HG02610 (cell line): Measurements from ENCODE around the gene ARHGEF4.

Experiments used
- ATAC-seq: cut with Tn5 transposase; IDR thresholded peaks from one replicate; pipeline ENCODE4 v1.9.1; 2021; ENCODE audit warnings: mild to moderate bottlenecking, moderate library complexity; ENCODE audit not compliant: unreplicated experiment

Gene ARHGEF4

GRCh38 chr2:130832296-130832940 lies 4.3 kb upstream of the ARHGEF4 start:
- ATAC-seq: no peak

- ATAC-seq: no peak
These were observed 2.4 kb upstream of the ARHGEF4 start for GRCh38 chr2:130834091-130834930.

DNA sequence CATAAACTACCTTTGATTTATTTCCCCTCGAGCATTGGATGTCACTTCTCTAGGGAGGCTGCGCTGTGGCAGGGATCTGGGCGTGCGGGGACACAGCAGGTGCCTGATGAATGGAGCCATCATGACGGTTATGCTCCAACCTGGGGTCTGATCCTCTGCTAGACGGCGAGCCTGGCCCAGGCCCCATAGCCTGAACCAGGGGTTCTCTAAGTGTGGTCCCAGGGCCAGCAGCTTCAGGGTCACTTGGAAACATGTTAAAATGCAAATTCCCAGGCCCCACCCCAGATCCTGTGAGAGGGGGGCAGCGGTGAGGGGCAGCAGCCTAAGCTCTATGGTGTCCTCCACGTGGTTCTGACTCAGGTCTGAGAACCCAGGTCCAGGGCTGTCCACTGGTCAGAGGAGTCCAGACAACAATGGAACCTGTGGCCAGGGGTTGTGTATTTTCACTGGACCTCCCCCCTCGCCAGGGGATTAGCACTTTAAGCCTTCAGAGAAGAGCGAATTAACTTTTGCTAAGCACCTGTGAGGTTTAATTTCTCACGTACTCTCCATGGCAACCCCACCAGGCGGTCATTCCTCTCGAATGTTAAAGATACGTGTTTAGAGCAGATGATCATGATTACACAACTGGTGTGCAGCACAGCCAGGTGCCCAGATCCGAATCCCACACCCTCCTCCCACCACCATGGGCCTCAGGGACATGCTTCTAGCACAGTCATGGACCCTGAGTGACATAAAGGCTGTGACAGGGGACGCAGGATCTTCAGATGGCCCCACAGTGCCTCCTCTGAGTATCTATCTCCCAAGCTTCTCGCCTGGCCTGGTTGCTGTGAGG lies 1.6 kb upstream of the ARHGEF4 start:
- ATAC-seq: no peak

DNA sequence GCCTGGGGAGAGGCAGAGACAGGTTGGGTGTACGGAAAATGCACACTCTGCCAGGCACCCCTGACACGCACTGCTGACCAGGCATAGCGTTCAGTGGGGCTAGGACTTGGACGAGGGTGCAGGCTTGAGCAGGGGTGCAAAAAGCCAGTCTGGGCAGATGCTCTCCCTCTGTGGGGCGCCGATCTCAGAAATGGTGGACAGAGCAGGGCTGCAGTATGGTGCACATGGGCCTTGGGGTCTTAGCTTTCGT lies 1.0 kb upstream of the ARHGEF4 start:
- no peak for ATAC-seq

DNA sequence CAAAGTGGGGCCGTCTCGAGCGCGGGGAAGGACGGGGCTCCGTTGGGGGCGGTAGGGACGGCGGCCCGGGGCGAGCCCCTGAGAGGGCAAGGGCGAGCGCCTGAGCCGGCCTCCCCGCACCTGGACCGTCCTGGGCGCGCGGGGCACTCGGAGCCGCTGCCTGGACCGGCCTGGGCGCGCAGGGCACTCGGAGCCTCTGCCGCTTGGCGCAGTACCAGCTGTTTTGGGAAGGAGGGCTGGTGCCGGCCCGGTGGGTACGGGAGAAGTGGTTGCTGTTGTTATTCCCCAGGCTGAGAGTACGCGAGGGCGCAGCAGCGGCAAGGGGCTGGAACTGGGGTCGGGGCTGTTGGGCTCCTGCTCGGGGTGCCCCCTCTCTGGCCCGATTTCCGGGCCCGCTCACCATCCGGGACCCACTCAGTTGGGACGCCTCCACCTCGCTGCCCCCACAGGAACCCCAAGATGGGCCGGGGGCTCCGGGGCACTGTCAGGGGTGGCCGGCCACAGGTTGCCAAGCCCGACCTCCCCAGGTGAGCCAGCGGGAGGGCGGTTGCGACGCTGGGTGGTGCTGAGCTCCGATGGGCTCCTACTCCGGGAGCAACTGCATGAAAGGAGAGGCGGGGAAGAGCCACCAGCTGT lies 579 bp downstream of the ARHGEF4 start:
- no peak for ATAC-seq

- no peak for ATAC-seq
These were observed 1.3 kb downstream of the ARHGEF4 start for GRCh38 chr2:130837811-130838565.

DNA sequence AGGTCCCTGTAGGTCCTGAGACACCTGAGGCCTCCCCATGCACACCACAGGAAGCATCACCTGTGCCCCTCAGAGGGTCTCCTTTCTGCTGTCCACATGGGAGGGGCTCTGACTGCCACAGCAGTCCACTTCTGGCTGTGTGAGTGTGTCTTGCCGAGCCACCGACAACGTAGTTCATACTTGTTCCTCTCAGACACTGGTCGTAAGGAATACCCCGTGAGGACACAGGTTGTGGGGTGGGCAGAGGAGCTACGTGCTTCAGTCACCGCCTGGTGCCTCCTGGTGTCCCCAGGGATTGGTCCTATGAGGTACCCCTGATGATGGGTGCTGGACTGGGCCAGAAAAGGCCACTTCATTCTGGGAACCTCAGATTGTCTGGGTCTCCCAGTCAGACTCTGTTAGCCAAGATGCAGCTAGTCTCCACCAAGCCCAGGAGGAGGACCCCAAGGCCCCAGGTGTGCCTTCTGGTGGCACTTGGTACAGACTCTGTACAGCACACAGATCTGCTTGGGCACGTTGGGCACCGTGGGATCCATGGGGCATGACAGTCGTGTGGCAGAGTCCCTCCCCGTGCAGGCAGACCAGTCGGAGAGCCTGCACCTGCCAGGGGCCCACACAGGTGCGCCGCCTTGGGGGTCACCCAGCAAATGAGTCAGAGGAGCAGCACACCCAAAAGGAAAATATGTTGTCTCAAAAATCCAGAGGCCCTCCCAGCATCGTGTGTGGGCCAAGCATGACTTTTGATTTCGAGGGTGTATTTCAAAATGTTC lies 2.5 kb downstream of the ARHGEF4 start:
- no peak for ATAC-seq

DNA sequence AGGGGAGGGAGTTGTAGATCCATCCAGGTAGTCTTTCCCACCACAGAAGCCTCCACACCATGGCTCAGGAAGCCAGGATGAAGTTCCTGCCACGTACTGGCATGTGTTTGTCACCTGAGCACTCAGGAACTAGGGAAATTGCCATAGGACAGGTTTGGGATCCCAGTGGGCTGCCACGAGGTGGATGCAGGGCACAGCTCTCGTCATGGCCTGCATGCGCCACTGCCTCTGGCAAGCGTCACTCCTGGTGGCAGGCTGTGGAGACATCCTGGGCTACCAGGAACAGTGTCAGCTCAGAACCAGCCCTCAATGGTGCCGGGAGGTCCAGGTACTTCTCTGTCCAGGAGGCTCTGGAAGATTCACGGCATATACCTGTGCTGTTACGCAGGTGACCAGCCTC lies 3.8 kb downstream of the ARHGEF4 start:
- no peak for ATAC-seq

DNA sequence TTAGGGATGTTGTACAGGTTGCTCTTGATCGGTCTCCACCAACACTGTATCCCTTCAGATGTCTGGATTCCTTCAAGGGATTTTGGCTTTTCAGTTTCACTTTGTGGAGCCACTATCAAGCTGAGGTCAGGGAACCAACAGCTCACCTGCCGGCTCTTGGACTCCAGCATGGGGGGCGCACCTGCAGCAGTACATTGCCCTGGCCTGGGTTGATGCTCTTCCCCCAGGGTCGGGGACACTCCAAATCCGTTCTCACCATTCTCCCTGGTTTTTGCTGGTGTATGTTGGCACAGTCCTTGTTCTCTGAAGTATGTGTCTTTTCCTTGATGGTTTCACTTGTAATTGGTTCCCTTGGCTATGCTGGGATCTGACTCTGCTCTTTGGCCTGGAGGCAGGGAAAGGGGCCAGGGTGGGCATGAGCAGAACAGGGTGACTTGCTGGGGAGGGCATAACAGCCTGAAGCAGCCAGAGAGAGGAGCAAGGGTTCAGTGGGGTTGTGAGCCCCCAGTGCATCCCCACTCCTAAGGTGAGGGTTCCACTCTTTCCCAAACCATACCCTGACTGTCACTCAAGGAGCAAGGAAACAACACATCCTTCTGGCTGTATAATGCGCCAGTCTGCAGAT lies 5.1 kb downstream of the ARHGEF4 start:
- no peak for ATAC-seq

GRCh38 chr2:130842770-130843169 lies 6.1 kb downstream of the ARHGEF4 start:
- ATAC-seq: no peak

GRCh38 chr2:130843321-130843985 lies 6.7 kb downstream of the ARHGEF4 start:
- no peak for ATAC-seq

GRCh38 chr2:130844161-130844560 lies 7.4 kb downstream of the ARHGEF4 start:
- no peak for ATAC-seq

GRCh38 chr2:130845505-130846085 lies 8.9 kb downstream of the ARHGEF4 start:
- no peak for ATAC-seq

DNA sequence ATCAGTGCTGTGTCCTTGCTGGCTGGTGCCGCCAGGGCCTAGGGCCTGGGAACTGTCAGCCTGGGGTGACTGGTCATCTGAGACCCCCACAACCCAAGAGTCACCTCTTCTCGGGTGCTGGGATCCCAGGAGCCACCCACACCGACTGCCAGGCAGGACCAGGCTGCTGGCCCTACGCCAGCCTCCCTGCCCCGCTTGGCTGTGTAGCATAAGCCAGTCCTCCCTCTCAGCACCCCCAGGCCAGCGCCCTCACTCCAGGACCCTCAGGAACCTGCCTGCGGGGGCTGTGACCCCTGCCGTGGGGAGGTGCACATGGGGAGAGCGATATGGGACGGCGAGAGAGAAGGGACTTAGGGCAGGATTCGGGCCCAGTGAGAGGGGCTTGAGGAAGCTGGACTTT lies 9.5 kb downstream of the ARHGEF4 start:
- ATAC-seq: no peak

- no peak for ATAC-seq
These were observed 10.1 kb downstream of the ARHGEF4 start for GRCh38 chr2:130846686-130847375.

- ATAC-seq: no peak
These were observed 11.2 kb downstream of the ARHGEF4 start for GRCh38 chr2:130847776-130848525.

- no peak for ATAC-seq
These were observed 12.0 kb downstream of the ARHGEF4 start for GRCh38 chr2:130848526-130849210.
